ENCODE measurements around the gene MITF.

The MITF gene

DNA sequence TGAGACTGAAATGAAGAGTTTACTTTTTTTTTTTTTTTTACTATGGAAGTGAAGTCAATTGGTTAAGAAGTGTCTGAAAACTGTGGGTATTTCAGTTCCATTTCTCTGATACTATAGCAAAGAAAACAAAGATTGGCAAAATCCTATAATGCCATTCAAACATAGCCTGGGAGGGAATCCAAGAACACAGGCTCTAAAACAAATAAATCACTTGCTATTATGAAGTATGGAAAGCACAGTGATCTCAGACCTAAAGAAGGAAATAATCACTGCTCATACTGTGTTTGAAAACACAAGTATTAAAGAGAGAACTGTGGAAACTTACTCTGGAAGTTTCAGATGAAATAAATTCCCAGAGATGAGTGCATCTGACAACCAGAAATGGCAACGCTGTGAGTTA, 272.3 kb downstream of the MITF start:
- no peak for TF ChIP-seq ZFX (IDR thresholded peaks at IDR 0.05; ENCODE audit: borderline replicate concordance)

More for the DNA sequence above, 272.3 kb downstream of the MITF start:
- no peak overlapping the region for H3K27ac ChIP-seq
